Testis (tissue), 3 donors: Measurements from ENCODE around the gene KIF25. TPM values are rescaled to one million over a fixed set of nuclear protein-coding genes. Genes with fewer than 3 reads are reported as not detected.

ENCODE experiments used
- DNase-seq: peaks from one replicate; pipeline ENCODE4 v3.0.0-alpha.2; 2019
- H3K27ac ChIP-seq, 2 donors: fragments of 200-600 bp; sonication (generic); one replicate each; pipeline ENCODE4 v1.5.1; 2019
- H3K27me3 ChIP-seq: fragments of 200-600 bp; sonication (generic); one replicate; pipeline ENCODE4 v1.5.1; 2019
- H3K36me3 ChIP-seq: fragments of 200-600 bp; sonication (generic); one replicate; pipeline ENCODE4 v1.5.1; 2017; ENCODE audit warnings: low read depth; ENCODE audit errors: missing control alignments
- H3K4me1 ChIP-seq: fragments of 200-600 bp; sonication (generic); one replicate; pipeline ENCODE4 v1.5.1; 2019
- H3K4me3 ChIP-seq, 2 donors: fragments of 200-600 bp; sonication (generic); one replicate each; pipeline ENCODE4 v1.5.1; 2017 to 2019
- H3K9me3 ChIP-seq: fragments of 200-600 bp; sonication (generic); one replicate; pipeline ENCODE4 v1.5.1; 2017
- CTCF ChIP-seq, 3 experiments: fragments of 450-650 bp in 2 of 3; fragments of 200-600 bp in 1 of 3; sonication (generic) in 1 of 3; IDR thresholded peaks; one replicate each; pipeline ENCODE4 v1.5.1; 2016 to 2019; ENCODE audit warnings: antibody characterized with exemption in 3 of 3, mild to moderate bottlenecking in 2 of 3, moderate library complexity in 1 of 3
- POLR2A ChIP-seq: fragments of 450-650 bp; IDR thresholded peaks from one replicate; pipeline ENCODE4 v1.6.1; 2017; ENCODE audit warnings: antibody characterized with exemption, mild to moderate bottlenecking, moderate library complexity
- WGBS, 2 donors: methylation state at CpG; one replicate each; pipeline ENCODE4 v1.1.5; 2018; 5-methylcytosine and 5-hydroxymethylcytosine counted together
- intact Hi-C: fragments of 100-400 bp; cut with DNase I; formaldehyde crosslinking; loops from one replicate; pipeline ENCODE4 v1.15.1; 2023; ENCODE audit warnings: low total_unique reads
- polyA plus RNA-seq: library from polyadenylated mRNA; stranded (reverse); fragments of 350-450 nt; fragmentation: Illumina TruSeq; extraction: RNeasy Lipid Tissue Mini Kit (QIAGEN cat#74804); gene quantifications from one replicate; pipeline ENCODE4 v1.2.3, GENCODE V29; 2014; ENCODE audit warnings: low read depth, low replicate concordance; ENCODE audit not compliant: insufficient read depth
- total RNA-seq, 2 donors: library from RNA; depleted of rRNA; stranded (reverse); fragments of >200 nt; gene quantifications; one replicate each; pipeline ENCODE4 v1.2.3, GENCODE V29; 2016

Gene KIF25
- total and polyA plus RNA-seq, 3 donors from 2014 or later, result 1.1 to 5.0 (median 1.6) TPM

- WGBS, 2 donors, result 52 to 59% methylated on average over 12 of the region's 12 CpGs
- Histone ChIP-seq H3K4me1 (peaks cover 7% of the 10 kb centered on the region), H3K27me3 (no peaks in the 10 kb centered on the region), H3K36me3 (no peaks in the 10 kb centered on the region), H3K9me3 (no peaks in the 10 kb centered on the region), H3K27ac (no peak overlapping the region), H3K4me3 (no peak overlapping the region)
- DNase-seq, result no peak
- TF ChIP-seq POLR2A, result no peak
- no peak for TF ChIP-seq CTCF (IDR thresholded peaks at IDR 0.05)
- intact Hi-C loops, result no loop called here
Observed at GRCh38 chr6:168093071-168093505, 95.6 kb downstream of the KIF25 start.

- Histone ChIP-seq H3K36me3 (no peaks in the 10 kb centered on the region), H3K9me3 (no peaks in the 10 kb centered on the region), H3K4me1 (peaks cover 3% of the 10 kb centered on the region), H3K27ac (no peak overlapping the region), H3K27me3 (no peaks in the 10 kb centered on the region), H3K4me3 (no peak overlapping the region)
- intact Hi-C loops, result no loop called here
- 78 to 84% methylated on average over 11 of the region's 11 CpGs for WGBS, 2 donors
- TF ChIP-seq CTCF (IDR thresholded peaks at IDR 0.05), result no peak
- DNase-seq, result no peak
Observed at GRCh38 chr6:168093634-168094033, 96.2 kb downstream of the KIF25 start.

Other genes starting within 250 kb of the KIF25 start
- 100 to 1,000 TPM; 291 to 333 TPM for gene AFDN, start 170.8 kb upstream of the KIF25 start, total RNA-seq
- 87.6 TPM for gene AFDN, start 170.8 kb upstream of the KIF25 start, polyA plus RNA-seq
- gene FRMD1, start 81.5 kb downstream of the KIF25 start, total RNA-seq, result 10 to 100 TPM in 1 of 2 donors, 1 to 10 TPM in 1; 7.2 to 13.5 TPM
- gene FRMD1, start 81.5 kb downstream of the KIF25 start, polyA plus RNA-seq, result 8.0 TPM